HG03045 (cell line): ENCODE results near the gene CDH4.
"Not testable (repeated sequence)": the region's sequence is repeated elsewhere in the genome, so short reads cannot be mapped to it uniquely, and the experiment has no call there.

Source experiments
- ATAC-seq: cut with Tn5 transposase; IDR thresholded peaks from one replicate; pipeline ENCODE4 v1.9.1; 2021; ENCODE audit warnings: mild to moderate bottlenecking, moderate library complexity; ENCODE audit not compliant: unreplicated experiment

CDH4 gene

DNA sequence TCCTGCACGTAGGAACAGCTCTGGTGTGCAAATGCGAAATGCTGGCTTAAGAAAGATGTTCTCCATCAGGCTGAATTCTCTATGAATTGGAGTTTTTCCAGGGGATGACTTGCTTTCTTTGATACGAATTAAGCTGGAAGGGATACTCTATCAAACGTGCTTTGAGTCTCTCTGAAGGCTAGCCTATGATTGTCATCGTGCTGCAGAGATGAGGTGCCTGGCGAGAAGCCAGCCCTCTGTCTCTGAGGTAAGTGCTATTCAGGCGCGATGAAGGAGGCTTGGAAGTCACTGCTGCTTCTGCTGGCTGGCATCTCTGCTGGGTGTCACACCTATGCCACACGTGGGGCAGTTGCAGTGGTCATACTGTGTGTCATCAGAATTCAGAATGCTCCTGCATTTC is 589.9 kb downstream of the CDH4 start:
- no peak for ATAC-seq

DNA sequence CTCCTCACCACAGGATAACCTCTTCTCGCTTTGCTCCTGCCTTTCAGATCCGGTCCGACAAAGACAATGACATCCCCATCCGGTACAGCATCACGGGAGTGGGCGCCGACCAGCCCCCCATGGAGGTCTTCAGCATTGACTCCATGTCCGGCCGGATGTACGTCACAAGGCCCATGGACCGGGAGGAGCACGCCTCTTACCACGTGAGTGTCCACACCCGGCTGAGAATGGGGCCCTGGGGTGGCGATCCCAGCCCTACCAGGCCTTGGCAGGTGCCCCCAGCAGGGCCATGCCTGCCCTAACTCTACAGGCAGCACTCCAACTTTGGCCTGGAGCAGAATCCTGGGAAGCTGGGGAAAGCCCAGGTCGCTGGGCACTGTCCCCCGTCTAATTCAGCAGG is 592.6 kb downstream of the CDH4 start:
- ATAC-seq: no peak

DNA sequence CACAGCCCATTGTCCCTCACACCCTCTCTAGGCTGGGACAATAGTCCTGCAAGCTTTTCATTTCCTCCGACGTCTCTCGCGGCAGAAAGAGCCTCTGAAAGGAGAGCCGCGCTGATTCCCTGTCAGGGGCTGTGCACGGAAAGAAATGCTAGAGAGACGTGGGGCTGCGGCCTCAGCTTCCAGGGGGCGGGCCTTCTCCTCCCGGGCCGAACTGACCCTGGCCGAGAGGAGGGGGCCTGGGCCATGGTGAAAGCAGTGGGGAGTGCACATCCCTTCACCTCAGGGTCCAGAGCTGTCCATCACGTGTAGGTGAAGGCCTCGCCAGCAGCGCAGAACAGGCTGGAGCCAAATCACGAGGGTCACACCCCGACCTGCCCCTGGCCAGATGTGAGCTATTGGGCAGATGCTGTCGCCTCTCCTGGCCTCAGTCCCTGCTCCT is 593.2 kb downstream of the CDH4 start:
- no peak for ATAC-seq

DNA sequence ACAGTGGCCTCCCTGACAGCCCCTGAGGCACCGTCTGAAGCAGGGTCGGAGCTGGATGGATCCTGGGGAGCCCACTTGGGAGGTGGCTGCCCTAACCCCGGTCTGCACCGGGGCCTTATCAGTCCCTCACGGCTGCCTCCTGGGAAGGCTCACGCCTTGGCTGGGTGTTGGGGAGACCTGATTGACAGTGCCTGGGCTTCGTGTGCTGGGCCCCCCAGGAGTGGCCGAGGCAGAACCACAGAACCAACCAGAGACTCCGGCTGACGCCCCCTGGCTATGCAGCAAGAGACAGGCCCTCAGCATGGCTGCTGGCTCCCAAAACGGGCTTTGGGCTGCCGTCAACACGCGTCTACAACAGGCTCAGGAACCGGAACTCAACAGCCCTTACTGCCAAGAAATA is 594.0 kb downstream of the CDH4 start:
- no peak for ATAC-seq

DNA sequence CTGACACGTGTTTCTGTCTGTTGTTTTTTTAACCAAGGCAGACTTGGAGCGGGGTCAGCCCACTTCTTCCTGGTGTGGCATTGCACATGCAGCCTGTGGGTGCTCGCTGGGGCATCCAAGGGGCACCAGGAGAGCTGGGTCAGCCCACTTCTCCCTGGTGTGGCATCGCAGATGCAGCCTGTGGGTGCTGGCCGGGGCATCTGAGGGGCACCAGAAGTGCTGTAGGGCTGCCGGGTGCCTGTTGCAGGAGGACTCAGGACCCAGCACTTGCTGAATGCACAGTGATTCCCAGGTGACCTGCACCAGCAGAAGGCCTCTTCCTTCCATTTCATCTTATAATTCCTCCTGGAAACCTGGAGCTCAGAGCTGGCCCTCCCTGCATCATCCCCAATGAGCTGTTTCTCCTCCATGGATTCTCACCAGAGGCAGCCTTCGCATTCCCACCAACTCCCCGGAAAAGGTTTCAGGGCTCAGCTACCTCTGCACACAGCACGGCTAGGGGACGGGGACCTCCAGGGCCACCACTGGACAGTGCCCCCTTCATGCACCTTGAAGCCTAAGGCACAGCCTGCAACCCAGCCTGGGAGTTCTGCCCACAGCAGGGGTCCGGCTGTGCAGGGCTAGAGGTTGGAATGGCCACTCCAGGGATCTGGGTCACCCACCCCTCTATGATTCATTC is 594.8 kb downstream of the CDH4 start:
- no peak for ATAC-seq

DNA sequence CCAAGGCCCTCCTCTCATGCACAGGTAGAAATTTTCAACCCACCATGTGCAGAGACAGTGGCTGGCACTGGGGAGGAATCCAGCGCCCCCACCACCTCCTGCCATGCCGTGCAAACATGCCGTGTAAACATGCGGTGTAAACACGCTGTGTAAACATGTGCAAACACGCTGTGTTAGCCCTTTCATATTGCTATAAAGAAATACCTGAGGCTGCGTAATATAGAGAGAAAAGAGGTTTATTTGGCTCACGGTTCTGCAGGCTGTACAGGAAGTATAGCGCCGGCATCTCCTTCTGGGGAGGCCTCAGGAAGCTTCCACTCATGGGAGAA is 595.3 kb downstream of the CDH4 start:
- no peak for ATAC-seq

DNA sequence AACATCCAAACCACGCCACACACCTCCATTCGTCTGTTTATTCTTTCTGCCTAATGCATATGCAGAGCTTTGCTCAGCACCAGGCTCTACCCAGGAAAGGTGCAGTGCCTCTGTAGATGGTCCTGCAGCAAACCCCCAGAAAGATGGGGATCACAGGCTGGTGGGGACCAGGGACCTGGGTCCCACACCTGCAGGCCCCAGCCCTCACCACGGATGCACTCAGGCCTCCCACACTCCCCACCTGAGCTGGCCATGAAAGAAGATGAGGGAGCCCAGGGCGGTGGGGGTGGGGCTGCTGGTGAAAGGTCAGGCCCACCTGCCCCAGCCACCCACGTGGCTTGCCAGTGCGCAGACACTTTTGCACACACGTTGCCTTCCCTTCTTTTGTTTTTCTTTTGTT is 595.9 kb downstream of the CDH4 start:
- no peak for ATAC-seq

DNA sequence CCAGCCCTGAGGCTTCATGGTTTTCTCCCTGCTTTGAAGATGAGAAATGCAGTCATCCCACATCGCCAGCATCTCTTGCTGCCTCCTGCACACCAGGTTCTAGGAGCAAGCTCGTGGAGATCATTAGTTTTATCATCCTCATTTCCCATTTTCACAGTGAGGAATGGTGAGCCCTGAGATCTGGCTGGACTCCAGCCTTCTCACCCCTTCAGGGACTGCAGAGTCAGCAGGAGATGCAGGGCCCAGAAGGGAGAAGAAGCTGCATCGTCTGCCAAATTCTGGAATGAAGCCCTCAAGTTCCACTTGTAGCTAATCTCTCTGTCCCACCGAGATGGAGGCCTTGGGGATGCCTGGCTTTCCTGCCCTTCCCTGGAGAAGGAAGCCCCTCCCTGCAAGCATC is 596.8 kb downstream of the CDH4 start:
- no peak for ATAC-seq

DNA sequence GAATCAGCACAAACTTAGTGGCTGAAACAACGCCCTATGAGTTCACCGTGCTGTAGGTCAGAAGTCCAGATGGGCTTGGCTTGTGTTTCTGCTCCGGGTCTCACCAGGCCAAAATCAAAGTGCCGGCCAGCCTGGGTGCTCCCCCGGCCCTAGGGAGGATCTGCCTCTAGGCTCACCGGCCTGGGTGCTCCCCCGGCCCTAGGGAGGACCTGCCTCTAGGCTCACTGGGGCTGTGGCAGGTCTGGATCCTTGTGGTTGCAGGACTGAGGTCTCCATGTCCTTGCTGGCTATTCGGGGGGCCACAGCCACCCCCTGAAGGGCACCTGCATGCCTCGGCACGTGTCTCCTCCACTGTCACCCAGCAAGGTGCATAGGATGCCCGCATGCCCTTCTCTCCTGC is 597.3 kb downstream of the CDH4 start:
- ATAC-seq: no peak

DNA sequence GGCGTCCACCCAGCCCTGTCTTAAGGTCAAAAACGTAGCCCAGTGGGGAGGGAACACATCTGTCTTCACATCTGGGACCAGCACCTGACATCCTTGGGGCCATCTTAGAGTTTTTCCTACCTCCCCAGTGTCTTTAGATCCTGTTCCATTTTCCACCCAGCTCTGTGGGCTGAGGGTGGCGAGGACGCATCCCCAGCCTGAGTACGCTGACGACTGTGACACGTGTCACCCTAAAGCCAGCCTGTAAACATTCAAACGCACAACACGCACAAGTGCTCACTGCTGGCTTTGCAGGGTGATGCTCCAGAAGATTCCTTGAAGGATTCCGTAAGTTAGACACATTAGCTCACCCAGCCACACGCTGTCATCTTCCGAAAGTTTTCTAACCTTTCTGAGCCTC is 597.8 kb downstream of the CDH4 start:
- ATAC-seq: no peak

DNA sequence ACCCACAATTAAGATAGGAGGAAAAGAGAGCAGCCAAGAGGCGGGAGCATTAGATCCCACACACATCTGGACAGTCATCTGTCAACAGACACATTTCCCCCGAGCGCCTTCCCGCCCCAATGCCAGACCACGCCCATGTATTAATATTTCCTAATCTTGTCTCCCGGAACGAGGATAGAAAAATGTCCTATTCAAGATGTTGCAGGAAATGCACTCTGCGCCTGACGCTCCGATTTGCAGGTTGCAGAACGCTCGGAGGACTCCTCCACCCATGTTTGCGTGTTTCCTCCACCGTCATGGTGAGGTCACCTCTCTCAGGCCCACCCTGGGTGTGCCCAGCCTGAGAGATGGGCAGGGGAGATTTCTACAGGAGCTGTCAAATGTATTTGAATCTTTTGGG is 598.4 kb downstream of the CDH4 start:
- ATAC-seq: no peak

DNA sequence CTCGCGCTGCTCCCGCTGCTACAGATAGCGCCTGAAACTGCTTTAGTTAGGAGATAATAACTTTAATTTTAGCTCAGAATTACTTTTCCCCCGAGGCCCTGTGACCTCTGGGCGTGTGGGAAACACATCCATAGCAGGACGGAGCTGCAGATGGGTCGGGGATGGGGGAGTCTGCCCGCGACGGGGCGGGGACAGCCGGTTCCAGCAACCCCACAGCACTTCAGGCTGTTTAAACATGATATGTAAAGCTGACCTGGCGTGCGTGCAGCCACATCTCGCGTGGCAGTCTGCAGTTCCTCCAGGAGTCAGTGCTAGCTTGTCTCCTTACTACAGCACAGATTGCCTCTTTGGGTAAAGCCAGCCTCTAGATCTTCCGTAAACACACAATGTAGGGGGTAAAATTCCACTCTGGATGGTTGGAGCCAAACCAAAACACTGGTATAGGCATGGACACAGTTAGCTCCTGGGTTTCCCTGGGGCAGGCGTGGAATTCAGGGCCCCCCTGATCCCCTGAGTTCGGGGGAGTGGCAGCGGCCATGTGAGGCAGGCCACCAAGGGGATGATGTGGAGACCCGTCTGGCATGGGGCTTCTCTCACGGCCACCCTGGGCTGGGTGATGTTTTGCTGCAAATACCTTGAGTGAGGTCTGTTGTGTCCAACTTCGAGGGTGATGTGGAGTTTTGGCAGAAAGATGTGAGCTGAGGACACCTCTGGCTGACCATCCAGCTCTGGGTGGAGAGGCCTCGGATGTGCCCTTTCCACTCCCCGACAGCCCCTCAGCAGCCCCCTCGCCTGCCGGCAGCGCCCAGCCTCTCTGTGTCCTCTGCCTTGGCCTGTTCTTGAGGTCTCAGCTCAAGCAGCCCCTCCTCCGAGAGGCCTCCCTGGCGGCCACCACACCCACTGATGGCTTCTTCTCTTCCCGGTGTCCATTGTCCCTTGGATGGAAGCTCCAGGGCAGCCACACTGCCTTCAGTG is 599.2 kb downstream of the CDH4 start:
- no peak for ATAC-seq

DNA sequence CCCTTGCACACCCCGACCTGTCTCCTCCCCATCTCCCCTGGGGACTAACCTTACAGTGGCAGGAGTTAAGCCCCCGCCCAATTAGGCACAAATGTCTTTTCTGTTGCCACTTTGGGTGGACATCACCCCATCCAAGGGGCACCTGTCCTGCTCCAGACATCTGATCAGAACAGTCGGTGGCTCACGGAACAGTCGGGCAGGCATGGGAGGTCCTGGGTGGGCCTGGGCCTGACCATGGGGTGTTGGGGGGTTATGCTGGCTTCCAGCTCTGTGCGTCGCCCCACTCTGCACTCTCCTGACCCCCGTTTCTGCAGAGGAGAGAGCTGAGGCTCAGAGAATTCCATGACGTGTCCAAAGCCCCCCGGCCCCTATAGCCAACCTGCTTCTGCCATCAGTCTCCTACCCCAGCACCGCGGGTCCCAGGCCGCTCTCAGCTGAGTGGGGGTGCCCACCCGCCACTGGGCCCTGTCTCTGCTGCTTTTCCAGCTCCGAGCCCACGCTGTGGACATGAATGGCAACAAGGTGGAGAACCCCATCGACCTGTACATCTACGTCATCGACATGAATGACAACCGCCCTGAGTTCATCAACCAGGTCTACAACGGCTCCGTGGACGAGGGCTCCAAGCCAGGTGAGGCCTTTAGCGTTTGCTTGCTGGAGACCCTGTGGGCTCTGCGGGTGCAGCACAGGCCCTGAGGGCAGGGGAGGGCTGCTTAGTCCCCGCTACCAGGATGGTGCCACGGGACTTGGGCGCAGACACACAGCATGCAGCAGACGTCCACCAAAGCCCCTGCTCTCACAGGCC is 600.4 kb downstream of the CDH4 start:
- ATAC-seq: no peak

DNA sequence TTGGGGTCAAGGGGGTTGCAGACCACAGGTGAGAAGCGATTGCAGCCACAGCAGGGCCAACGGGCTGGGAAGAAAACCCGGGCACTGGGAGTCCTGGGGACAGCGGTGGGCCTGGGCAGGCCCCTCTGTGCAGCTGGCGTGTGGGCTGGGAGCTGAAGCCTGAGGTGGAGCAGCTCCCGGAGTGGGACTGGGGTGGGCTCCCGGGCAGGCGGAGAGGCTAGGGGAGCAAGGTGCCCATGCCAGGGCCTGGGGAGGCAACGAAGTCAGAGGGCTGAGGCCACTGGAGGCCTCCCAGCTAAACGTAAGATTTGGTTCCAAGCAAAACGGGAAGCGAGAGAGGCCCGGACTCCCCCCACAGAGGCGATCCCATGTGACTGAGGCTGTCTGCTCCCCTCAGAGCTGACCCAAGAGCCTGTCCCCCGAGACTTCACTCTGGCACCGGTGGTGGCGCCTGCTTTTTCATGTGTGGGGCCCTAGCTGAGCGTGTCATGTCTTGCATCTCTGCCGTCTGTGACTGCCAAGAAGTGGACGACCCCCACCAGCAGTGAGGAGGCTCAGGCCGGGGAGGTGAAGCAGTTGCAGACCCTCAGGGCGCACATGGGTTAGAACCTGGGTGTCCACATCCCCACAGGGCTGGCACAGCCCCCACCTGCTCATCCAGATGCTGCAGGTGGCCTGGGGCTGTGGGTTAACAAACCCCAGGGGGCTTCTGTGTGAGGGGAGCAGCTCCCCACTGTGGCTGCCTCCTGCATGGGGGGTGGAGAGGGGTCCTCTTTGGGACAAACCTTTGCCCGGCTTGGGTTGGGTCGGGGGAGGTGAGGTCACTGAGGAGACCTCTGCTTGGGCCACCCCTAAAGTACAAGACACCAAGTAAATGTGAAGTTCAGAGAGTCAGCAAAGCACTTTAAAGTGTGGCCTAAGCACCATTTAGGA is 601.3 kb downstream of the CDH4 start:
- no peak for ATAC-seq

DNA sequence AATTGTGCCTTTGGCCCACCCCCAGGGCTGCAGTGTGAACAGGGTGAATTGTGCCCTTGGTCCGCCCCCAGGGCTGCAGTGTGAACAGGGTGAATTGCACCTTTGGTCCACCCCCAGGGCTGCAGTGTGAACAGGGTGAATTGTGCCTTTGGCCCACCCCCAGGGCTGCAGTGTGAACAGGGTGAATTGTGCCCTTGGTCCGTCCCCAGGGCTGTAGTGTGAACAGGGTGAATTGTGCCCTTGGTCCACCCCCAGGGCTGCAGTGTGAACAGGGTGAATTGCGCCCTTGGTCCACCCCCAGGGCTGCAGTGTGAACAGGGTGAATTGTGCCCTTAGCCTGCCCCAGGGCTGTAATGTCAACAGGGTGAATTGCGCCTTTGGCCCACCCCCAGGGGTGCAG is 602.5 kb downstream of the CDH4 start:
- ATAC-seq: not testable (repeated sequence)

DNA sequence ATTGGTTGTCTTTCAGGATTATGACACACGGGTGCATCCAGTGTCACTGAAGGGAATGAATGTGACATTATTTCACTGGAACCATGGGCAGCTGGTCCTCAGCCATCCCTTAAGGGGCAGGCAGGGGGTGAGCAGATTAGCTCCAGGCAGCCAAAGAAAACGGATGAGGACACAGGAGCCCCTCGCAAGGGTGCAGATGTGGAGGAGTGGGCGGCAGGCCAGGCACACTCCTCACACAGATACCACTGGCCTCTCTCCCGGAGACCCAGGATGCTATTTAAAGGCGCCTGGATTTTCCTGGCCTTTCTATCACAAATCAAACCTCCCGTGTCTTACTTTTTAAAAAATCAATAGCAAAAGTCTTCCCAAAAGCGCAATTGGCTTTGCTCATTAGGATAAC is 603.2 kb downstream of the CDH4 start:
- ATAC-seq: no peak

DNA sequence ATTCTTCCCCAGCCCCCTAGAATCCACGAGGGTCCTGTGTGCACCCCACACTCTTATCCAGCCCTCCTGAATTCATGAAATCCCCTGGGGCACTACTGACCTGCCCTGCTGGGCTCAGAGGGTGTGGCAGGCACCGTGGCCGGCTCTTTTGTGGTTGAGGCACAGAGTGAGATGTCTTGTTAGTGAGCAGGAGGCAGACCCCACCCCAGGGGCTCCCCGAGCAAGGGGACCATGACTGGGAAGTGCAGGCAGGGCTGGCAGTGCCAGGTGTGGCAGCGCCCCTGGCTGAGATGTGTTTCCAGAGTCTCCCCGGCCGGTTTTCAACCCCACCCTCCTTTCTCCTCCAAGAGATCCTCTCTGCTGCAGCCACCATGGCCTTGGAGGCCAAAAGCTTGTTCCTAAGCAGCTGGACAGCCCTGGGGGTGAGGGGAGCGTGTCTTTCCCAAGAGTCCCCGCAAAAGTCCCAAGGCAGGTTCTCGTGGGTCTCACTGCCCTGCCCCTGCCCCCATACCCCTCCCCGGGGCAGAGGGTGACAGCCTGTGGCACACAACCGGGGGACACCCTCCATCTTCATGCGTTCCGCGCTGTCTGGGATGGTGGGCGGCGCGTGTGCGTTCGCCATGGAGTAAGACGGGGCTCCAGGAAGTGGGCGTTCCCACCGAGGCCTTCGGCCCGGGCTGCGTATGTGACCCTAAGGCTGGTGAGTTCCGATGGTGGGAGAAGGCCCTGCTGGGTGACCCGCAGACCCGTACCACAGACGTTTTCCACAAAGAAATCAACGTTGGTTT is 604.8 kb downstream of the CDH4 start:
- ATAC-seq: no peak

DNA sequence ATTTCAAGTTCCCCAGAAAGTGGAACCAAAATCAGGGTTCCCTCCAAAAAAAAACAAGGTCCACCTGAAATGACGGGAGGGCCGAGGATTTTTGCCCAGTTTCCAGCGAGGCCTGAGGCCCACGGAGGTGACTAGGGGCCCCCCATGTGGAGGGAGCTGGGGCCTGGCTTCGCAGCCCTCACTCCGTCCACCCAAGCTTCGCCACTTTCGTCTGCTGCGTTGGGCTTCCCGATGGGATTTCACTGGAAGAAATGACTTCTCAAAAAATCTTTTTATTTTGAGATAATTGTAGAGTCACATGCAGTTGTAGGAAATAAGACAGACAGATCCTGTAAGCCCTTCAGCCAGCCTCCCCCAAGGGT is 605.3 kb downstream of the CDH4 start:
- no peak for ATAC-seq

DNA sequence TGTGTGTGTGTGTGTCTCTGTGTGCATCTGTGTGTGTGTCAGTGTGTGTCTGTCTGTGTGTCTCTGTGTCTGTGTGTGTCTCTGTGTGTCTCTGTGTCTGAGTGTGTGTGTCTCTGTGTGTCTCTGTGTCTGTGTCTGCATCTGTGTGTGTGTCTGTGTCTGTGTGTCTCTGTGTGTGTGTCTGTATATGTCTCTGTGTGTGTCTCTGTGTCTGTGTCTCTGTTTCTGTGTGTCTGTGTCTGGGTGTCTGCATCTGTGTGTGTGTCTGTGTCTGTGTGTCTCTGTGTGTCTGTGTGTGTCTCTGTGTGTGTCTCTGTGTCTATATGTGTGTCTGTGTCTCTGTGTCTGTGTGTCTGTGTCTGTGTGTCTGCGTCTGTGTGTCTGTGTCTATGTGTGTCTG is 605.8 kb downstream of the CDH4 start:
- ATAC-seq: no peak

DNA sequence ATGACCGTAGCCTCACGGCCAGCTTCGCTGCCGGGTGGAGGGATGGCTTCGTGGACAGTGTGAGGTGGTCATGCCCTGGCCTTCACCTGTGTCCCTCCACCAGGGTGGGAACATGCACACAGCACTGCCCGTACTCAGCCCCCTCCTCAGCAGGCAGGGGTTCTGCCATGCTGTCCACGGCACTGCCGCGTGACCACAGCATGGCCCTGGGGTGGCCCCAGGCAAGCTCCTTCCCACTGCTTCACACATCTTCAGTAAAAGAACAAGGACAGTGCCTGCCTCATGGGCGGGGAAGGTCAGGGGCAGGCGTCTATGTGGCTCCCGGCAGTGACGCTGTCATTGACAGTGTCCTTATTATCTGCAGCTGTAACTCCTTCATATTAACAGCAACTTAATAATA is 607.7 kb downstream of the CDH4 start:
- ATAC-seq: no peak
